ENCODE measurements around the gene ZMYND8.
"Not testable (repeated sequence)": the region's sequence is repeated elsewhere in the genome, so short reads cannot be mapped to it uniquely, and the experiment has no call there.

The ZMYND8 gene

GRCh38 chr20:47243003-47243402 lies 113.5 kb downstream of the ZMYND8 start:
- ChIA-PET POLR2A (no interaction called here), CTCF (interaction anchor here (1.0 to 5.3 kb wide), 4 partner anchors 26 to 491 kb away, joined by 3 to 39 read pairs (median 8); no protein-coding TSS in a partner anchor)
- H3K4me3 ChIP-seq (ENCODE audit: low read depth, low read length), result no peak overlapping the region
- TF ChIP-seq CTCF (IDR thresholded peaks at IDR 0.05; ENCODE audit: insufficient read depth, low read length, missing control alignments), result no peak
- DNase-seq (ENCODE audit: low read depth, low spot score), result no peak

GRCh38 chr20:47241345-47241781 lies 115.1 kb downstream of the ZMYND8 start:
- TF ChIP-seq CTCF (IDR thresholded peaks at IDR 0.05; ENCODE audit: insufficient read depth, low read length, missing control alignments), result no peak
- no peak for DNase-seq (ENCODE audit: low read depth, low spot score)
- H3K4me3 ChIP-seq (ENCODE audit: low read depth, low read length), result no peak overlapping the region
- CTCF ChIA-PET, result interaction anchor here (1.0 to 5.3 kb wide), 5 partner anchors 9 to 142 kb away, joined by 3 to 39 read pairs (median 5); no protein-coding TSS in a partner anchor
- POLR2A ChIA-PET, result interaction anchor here (1.3 kb wide), 1 partner anchor 23 kb away, joined by 3 read pairs; no protein-coding TSS in a partner anchor

- ChIA-PET POLR2A (interaction anchor here (1.3 kb wide), 1 partner anchor 25 kb away, joined by 3 read pairs; no protein-coding TSS in a partner anchor), CTCF (interaction anchor here (5.3 kb wide), 1 partner anchor 144 kb away, joined by 39 read pairs; no protein-coding TSS in a partner anchor)
- not testable (repeated sequence) for DNase-seq (ENCODE audit: low read depth, low spot score); H3K4me3 ChIP-seq (ENCODE audit: low read depth, low read length)
These were observed 116.4 kb downstream of the ZMYND8 start for GRCh38 chr20:47240096-47240495.

GRCh38 chr20:47239719-47240067 lies 116.8 kb downstream of the ZMYND8 start:
- ChIA-PET CTCF (no interaction called here), POLR2A (no interaction called here)
- TF ChIP-seq CTCF (IDR thresholded peaks at IDR 0.05; ENCODE audit: insufficient read depth, low read length, missing control alignments), result no peak
- no peak overlapping the region for H3K4me3 ChIP-seq (ENCODE audit: low read depth, low read length)
- no peak for DNase-seq (ENCODE audit: low read depth, low spot score)

- POLR2A ChIA-PET, result no interaction called here
- no peak for TF ChIP-seq CTCF (IDR thresholded peaks at IDR 0.05; ENCODE audit: insufficient read depth, low read length, missing control alignments)
- no peak for DNase-seq (ENCODE audit: low read depth, low spot score)
- no peak overlapping the region for H3K4me3 ChIP-seq (ENCODE audit: low read depth, low read length)
- CTCF ChIA-PET, result no interaction called here
These were observed 117.5 kb downstream of the ZMYND8 start for GRCh38 chr20:47238780-47239718.

- ChIA-PET POLR2A (no interaction called here), CTCF (interaction anchor here (2.0 kb wide), 1 partner anchor 145 kb away, joined by 14 read pairs; no protein-coding TSS in a partner anchor)
- no peak for DNase-seq (ENCODE audit: low read depth, low spot score)
- TF ChIP-seq CTCF (IDR thresholded peaks at IDR 0.05; ENCODE audit: insufficient read depth, low read length, missing control alignments), result no peak
- H3K4me3 ChIP-seq (ENCODE audit: low read depth, low read length), result no peak overlapping the region
These were observed 118.8 kb downstream of the ZMYND8 start for GRCh38 chr20:47237715-47238114.
